Mesendoderm (in vitro differentiated cells): ENCODE measurements around the gene CEP68.
A peak's percentile ranks its signal among the peaks of the same experiment; 100 is the strongest.

Experiments used
- DNase-seq: peaks from one replicate; pipeline ENCODE4 v3.0.0; 2013
- H2AK5ac ChIP-seq: 2 replicates; pipeline ENCODE4 v1.6.1; 2013; ENCODE audit warnings: low read length, inconsistent platforms
- H2BK120ac ChIP-seq: 2 replicates; pipeline ENCODE4 v1.6.1; 2013; ENCODE audit warnings: low read depth, mild to moderate bottlenecking, low read length, moderate library complexity, mixed read lengths
- H2BK15ac ChIP-seq: replicated peaks from 2 replicates; pipeline ENCODE4 v1.6.1; 2013; ENCODE audit warnings: low read depth, mild to moderate bottlenecking, moderate library complexity
- H2BK5ac ChIP-seq: 2 replicates; pipeline ENCODE4 v1.6.1; 2013; ENCODE audit warnings: low read length, inconsistent platforms
- H3K18ac ChIP-seq: 2 replicates; pipeline ENCODE4 v1.6.1; 2013; ENCODE audit warnings: mild to moderate bottlenecking, low read length, mixed read lengths
- H3K23ac ChIP-seq: one replicate; pipeline ENCODE4 v1.6.1; 2013; ENCODE audit warnings: low read length
- H3K27ac ChIP-seq: 2 replicates; pipeline ENCODE4 v1.5.1; 2013; ENCODE audit warnings: low read depth, mild to moderate bottlenecking, inconsistent platforms, low read length, moderate library complexity
- H3K27me3 ChIP-seq: 2 replicates; pipeline ENCODE4 v1.6.1; 2013; ENCODE audit warnings: low read length, control low read depth, mild to moderate bottlenecking, inconsistent platforms; ENCODE audit not compliant: insufficient read depth, poor library complexity
- H3K36me3 ChIP-seq: 2 replicates; pipeline ENCODE4 v1.6.1; 2013; ENCODE audit warnings: low read length, inconsistent platforms; ENCODE audit not compliant: control insufficient read depth, insufficient read depth
- H3K4ac ChIP-seq: one replicate; pipeline ENCODE4 v1.6.1; 2013; ENCODE audit warnings: low read depth, mild to moderate bottlenecking, low read length, moderate library complexity
- H3K4me1 ChIP-seq: 2 replicates; pipeline ENCODE4 v1.6.1; 2013; ENCODE audit warnings: low read depth, low read length, inconsistent platforms; ENCODE audit not compliant: control insufficient read depth
- H3K4me2 ChIP-seq: 2 replicates; pipeline ENCODE4 v1.6.1; 2013; ENCODE audit warnings: low read length
- H3K4me3 ChIP-seq: 2 replicates; pipeline ENCODE4 v1.5.1; 2013; ENCODE audit warnings: mild to moderate bottlenecking, low read length
- H3K56ac ChIP-seq: one replicate; pipeline ENCODE4 v1.6.1; 2013; ENCODE audit warnings: low read length
- H3K79me1 ChIP-seq: 2 replicates; pipeline ENCODE4 v1.6.1; 2013; ENCODE audit warnings: low read length, inconsistent platforms
- H3K79me2 ChIP-seq: 2 replicates; pipeline ENCODE4 v1.6.1; 2013; ENCODE audit warnings: mild to moderate bottlenecking, low read length; ENCODE audit not compliant: control insufficient read depth, insufficient read depth
- H3K9ac ChIP-seq: 2 replicates; pipeline ENCODE4 v1.6.1; 2013; ENCODE audit warnings: low read length, inconsistent platforms
- H4K5ac ChIP-seq: one replicate; pipeline ENCODE4 v1.6.1; 2013; ENCODE audit warnings: low read length
- H4K8ac ChIP-seq: one replicate; pipeline ENCODE4 v1.6.1; 2013; ENCODE audit warnings: low read depth, mild to moderate bottlenecking, control low read depth, low read length, moderate library complexity
- whole genome bisulfite sequencing: extraction: QIAGEN DNeasy Blood & Tissue Kit; methylation state at CpG from one replicate; pipeline ENCODE4 v1.1.7; 2013; ENCODE audit warnings: low lambda C conversion rate, missing lambda C conversion rate; ENCODE audit not compliant: insufficient coverage; ENCODE audit errors: extremely low coverage; 5-methylcytosine and 5-hydroxymethylcytosine counted together

CEP68 gene

DNA sequence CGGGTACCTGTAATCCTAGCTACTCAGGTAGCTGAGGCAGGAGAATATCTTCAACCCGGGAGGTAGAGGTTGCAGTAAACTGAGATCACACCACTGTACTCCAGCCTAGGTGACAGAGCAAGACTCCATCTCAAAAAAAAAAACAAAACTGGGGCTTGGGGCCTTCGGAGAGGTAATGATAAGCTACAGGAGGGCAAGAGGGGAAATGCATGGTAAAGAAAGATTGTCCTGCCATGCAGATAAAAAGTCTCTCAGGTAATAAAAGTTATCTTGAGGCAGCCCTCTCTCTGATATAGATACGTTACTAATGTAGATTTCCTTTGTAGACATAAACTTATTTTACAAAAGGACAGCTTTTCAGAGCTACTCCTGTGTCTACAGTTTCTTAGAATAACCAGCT, 77.4 kb downstream of the CEP68 start:
- H4K5ac ChIP-seq: no peak overlapping the region
- no CpG with 5 or more reads among the region's 4 CpGs for WGBS
- H3K9ac ChIP-seq: no peak overlapping the region

DNA sequence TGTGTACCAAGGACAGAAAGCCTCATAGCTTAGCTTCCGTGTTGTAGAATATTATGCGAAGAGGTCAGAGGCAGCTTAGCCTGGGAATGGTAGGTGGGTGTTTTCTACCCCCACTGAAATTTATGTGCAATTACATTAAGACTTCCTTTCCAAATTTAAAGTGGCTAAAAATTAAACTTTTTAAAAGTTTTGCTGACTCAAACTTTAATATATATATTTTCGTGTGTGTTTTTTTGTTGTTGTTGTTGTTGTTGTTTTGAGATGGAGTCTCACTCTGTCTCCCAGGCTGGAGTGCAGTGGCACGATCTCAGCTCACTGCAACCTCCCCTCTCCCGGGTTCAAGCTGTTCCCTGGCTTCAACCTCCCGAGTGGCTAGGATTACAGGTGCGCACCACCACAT, 77.9 kb downstream of the CEP68 start:
- Histone ChIP-seq H2BK5ac (no peak overlapping the region), H3K4me3 (no peak overlapping the region), H4K8ac (peak overlapping the region; percentile 17), H3K56ac (no peak overlapping the region), H3K4me1 (no peaks in the 10 kb centered on the region), H3K9ac (no peak overlapping the region), H3K4me2 (no peak overlapping the region), H3K23ac (no peak overlapping the region), H2BK15ac (no peak overlapping the region), H3K27me3 (no peaks in the 10 kb centered on the region), H3K18ac (no peak overlapping the region), H2AK5ac (no peak overlapping the region), H4K5ac (no peak overlapping the region), H3K27ac (no peak overlapping the region), H2BK120ac (no peak overlapping the region), H3K79me1 (peaks cover 1% of the 10 kb centered on the region), H3K4ac (no peak overlapping the region), H3K36me3 (no peaks in the 10 kb centered on the region), H3K79me2 (peaks cover 3% of the 10 kb centered on the region)
- no peak for DNase-seq
- WGBS: no CpG with 5 or more reads among the region's 7 CpGs

More for the DNA sequence above, 77.4 kb downstream of the CEP68 start:
- H2BK5ac ChIP-seq: no peak overlapping the region
- no peak overlapping the region for H3K23ac ChIP-seq
- no peak overlapping the region for H2BK120ac ChIP-seq
- H3K18ac ChIP-seq: no peak overlapping the region
- no peak for DNase-seq
- no peaks in the 10 kb centered on the region for H3K4me1 ChIP-seq
- H2AK5ac ChIP-seq: no peak overlapping the region
- H3K4me2 ChIP-seq: no peak overlapping the region
- H3K4me3 ChIP-seq: no peak overlapping the region
- H2BK15ac ChIP-seq: no peak overlapping the region
- H3K27me3 ChIP-seq: no peaks in the 10 kb centered on the region
- no peak overlapping the region for H3K4ac ChIP-seq
- H3K36me3 ChIP-seq: no peaks in the 10 kb centered on the region
- H3K56ac ChIP-seq: peak overlapping the region; percentile 2
- H3K27ac ChIP-seq: peak overlapping the region; percentile 44
- peaks cover 9% of the 10 kb centered on the region for H3K79me2 ChIP-seq
- peaks cover 2% of the 10 kb centered on the region for H3K79me1 ChIP-seq
- no peak overlapping the region for H4K8ac ChIP-seq

GRCh38 chr2:65136253-65136652, 80.0 kb downstream of the CEP68 start:
- Histone ChIP-seq H2BK5ac (no peak overlapping the region), H3K4me2 (no peak overlapping the region), H3K27me3 (no peaks in the 10 kb centered on the region), H2AK5ac (no peak overlapping the region), H3K27ac (no peak overlapping the region), H3K4ac (no peak overlapping the region), H3K18ac (no peak overlapping the region), H3K56ac (no peak overlapping the region), H3K79me2 (no peaks in the 10 kb centered on the region), H3K9ac (no peak overlapping the region), H2BK120ac (no peak overlapping the region), H3K79me1 (no peaks in the 10 kb centered on the region), H3K4me1 (no peaks in the 10 kb centered on the region), H3K4me3 (no peak overlapping the region), H4K8ac (no peak overlapping the region), H3K23ac (no peak overlapping the region), H2BK15ac (no peak overlapping the region), H4K5ac (no peak overlapping the region), H3K36me3 (no peaks in the 10 kb centered on the region)
- no CpG with 5 or more reads among the region's 1 CpG for WGBS
- DNase-seq: no peak
